B cell (primary cell): ENCODE data around the gene C3. TPM values are rescaled to one million over a fixed set of nuclear protein-coding genes. Genes with fewer than 3 reads are reported as not detected.

ENCODE experiments used
- ATAC-seq: fragments of 200-7000 bp; cut with Tn5 transposase; one replicate; pipeline ENCODE4 v1.10.0; 2021; ENCODE audit warnings: low read depth, mild to moderate bottlenecking, moderate number of reproducible peaks, moderate library complexity
- CTCF ChIA-PET: fragments of 350-600 bp; sonication (Branson Sonifier 250); formaldehyde crosslinking; loops from one replicate; lab custom pipeline; 2021; ENCODE audit warnings: antibody characterized with exemption, inconsistent platforms; lab: Charles Lee
- POLR2A ChIA-PET: fragments of 350-600 bp; sonication (Branson Sonifier 250); formaldehyde crosslinking; loops from one replicate; lab custom pipeline; 2021; ENCODE audit warnings: antibody characterized with exemption; lab: Charles Lee
- DNase-seq: peaks from one replicate; pipeline ENCODE4 v3.0.0; 2013
- H2AFZ ChIP-seq: 2 replicates; pipeline ENCODE4 v1.6.1; 2012; ENCODE audit warnings: mild to moderate bottlenecking, low read depth, low read length; ENCODE audit not compliant: insufficient read depth, poor library complexity, severe bottlenecking
- H3K27ac ChIP-seq, 2 donors: 1 replicate in 1 of 2; 2 replicates in 1 of 2; pipeline ENCODE4 v1.5.1; 2012 to 2013; ENCODE audit warnings: low read length in 2 of 2, mild to moderate bottlenecking in 2 of 2, moderate library complexity in 1 of 2
- H3K27me3 ChIP-seq, 4 experiments: fragments of 200-600 bp in 1 of 4; sonication (generic) in 1 of 4; replicated peaks in 1 of 4; 1 replicate in 2 of 4; 2 replicates in 2 of 4; pipeline versions ENCODE4 v1.6.1 to v1.7.0; 2013 to 2016; ENCODE audit warnings: low read length in 3 of 4, mild to moderate bottlenecking in 2 of 4, mixed read lengths in 1 of 4, moderate library complexity in 1 of 4; ENCODE audit not compliant: insufficient read depth in 4 of 4, control insufficient read depth in 3 of 4; ENCODE audit errors: control extremely low read depth in 1 of 4
- H3K36me3 ChIP-seq, 2 experiments: replicated peaks in 1 of 2; 1 replicate in 1 of 2; 2 replicates in 1 of 2; pipeline versions ENCODE4 v1.6.1 to v1.7.1; 2013; ENCODE audit warnings: low read length in 1 of 2; ENCODE audit not compliant: insufficient read depth in 2 of 2, control insufficient read depth in 1 of 2; ENCODE audit errors: control extremely low read depth in 1 of 2, extremely low read depth in 1 of 2
- H3K4me1 ChIP-seq, 2 donors: fragments of 200-600 bp in 1 of 2; sonication (generic) in 1 of 2; 1 replicate in 1 of 2; 2 replicates in 1 of 2; pipeline versions ENCODE4 v1.5.1 to v1.6.1; 2013 to 2017; ENCODE audit warnings: low read length in 2 of 2; ENCODE audit not compliant: control insufficient read depth in 2 of 2, insufficient read depth in 2 of 2
- H3K4me2 ChIP-seq: replicated peaks from 2 replicates; pipeline ENCODE3; 2012; ENCODE audit warnings: mild to moderate bottlenecking, low read depth, low read length; ENCODE audit not compliant: poor library complexity, severe bottlenecking
- H3K4me3 ChIP-seq, 5 experiments: fragments of 200-600 bp in 1 of 5; sonication (generic) in 1 of 5; 1 replicate in 3 of 5; 2 replicates in 2 of 5; pipeline versions ENCODE4 v1.5.1 to v1.7.0; 2011 to 2016; ENCODE audit warnings: low read length in 4 of 5, mild to moderate bottlenecking in 4 of 5, low read depth in 2 of 5, control low read depth in 1 of 5, moderate library complexity in 1 of 5; ENCODE audit not compliant: insufficient read depth in 1 of 5; ENCODE audit errors: control extremely low read depth in 1 of 5, extremely low read depth in 1 of 5
- H3K79me2 ChIP-seq: fragments of 200-600 bp; sonication (generic); one replicate; pipeline ENCODE4 v1.6.0; 2016; ENCODE audit warnings: low read length; ENCODE audit not compliant: control insufficient read depth, insufficient read depth
- H3K9ac ChIP-seq: fragments of 200-600 bp; sonication (generic); 2 replicates; pipeline ENCODE4 v1.6.1; 2017; ENCODE audit warnings: mild to moderate bottlenecking, low read length, moderate library complexity
- H3K9me3 ChIP-seq, 3 donors: one replicate each; pipeline versions ENCODE4 v1.6.1 to v1.7.1; 2013; ENCODE audit warnings: low read length in 2 of 3; ENCODE audit not compliant: control insufficient read depth in 2 of 3, insufficient read depth in 1 of 3; ENCODE audit errors: control extremely low read depth in 1 of 3
- H4K20me1 ChIP-seq: 2 replicates; pipeline ENCODE4 v1.6.0; 2012; ENCODE audit warnings: mild to moderate bottlenecking, low read length; ENCODE audit not compliant: insufficient read depth, control insufficient read depth, poor library complexity, severe bottlenecking
- H3K27ac Mint-ChIP-seq: one replicate; pipeline ENCODE4 v1.8.0; 2021; ENCODE audit warnings: mixed read lengths
- H3K27me3 Mint-ChIP-seq: one replicate; pipeline ENCODE4 v1.8.0; 2021; ENCODE audit warnings: mixed read lengths
- H3K4me1 Mint-ChIP-seq: one replicate; pipeline ENCODE4 v1.8.0; 2021; ENCODE audit warnings: mixed read lengths
- H3K4me3 Mint-ChIP-seq: one replicate; pipeline ENCODE4 v1.8.0; 2021; ENCODE audit warnings: mixed read lengths
- H3K9me3 Mint-ChIP-seq: one replicate; pipeline ENCODE4 v1.8.0; 2022; ENCODE audit warnings: mixed read lengths; ENCODE audit not compliant: insufficient read depth
- CTCF ChIP-seq: fragments of 200-600 bp; IDR thresholded peaks from one replicate; pipeline ENCODE4 v1.8.0; 2022; ENCODE audit warnings: antibody characterized with exemption, mild to moderate bottlenecking
- EZH2 ChIP-seq: IDR thresholded peaks from 2 replicates; pipeline ENCODE4 v1.6.1; 2012; ENCODE audit warnings: borderline replicate concordance, low read depth, mild to moderate bottlenecking, moderate library complexity, low read length; ENCODE audit not compliant: insufficient read depth, poor library complexity, severe bottlenecking
- WGBS: methylation state at CpG from one replicate; pipeline ENCODE4 v1.1.5; 2013; ENCODE audit warnings: missing lambda C conversion rate; ENCODE audit not compliant: insufficient coverage; 5-methylcytosine and 5-hydroxymethylcytosine counted together
- intact Hi-C: fragments of 100-400 bp; cut with micrococcal nuclease; formaldehyde crosslinking; loops from one replicate; pipeline ENCODE4 v1.10.0; 2022
- polyA plus RNA-seq: library from polyadenylated mRNA; depleted of rRNA; stranded (reverse); fragments of >200 nt; gene quantifications from 2 replicates; pipeline ENCODE4 v1.2.3, GENCODE V29; 2012
- total RNA-seq, 2 donors: library from RNA; stranded (reverse); fragments of 120-200 nt in 1 of 2; gene quantifications; 1 replicate in 1 of 2; 2 replicates in 1 of 2; pipeline versions ENCODE4 v1.2.3 to v1.2.4, GENCODE V29; 2013 to 2022

The C3 gene
- total and polyA plus RNA-seq, 2 donors (not counting 1 experiment from before 2014, with no cell fraction given): 0.01 to 0.47 TPM

GRCh38 chr19:6723108-6723618 is 2.7 kb upstream of the C3 start:
- Mint-ChIP-seq H3K9me3 (no peaks in the 10 kb centered on the region), H3K4me3 (peak overlapping the region; percentile 67), H3K27me3 (no peaks in the 10 kb centered on the region), H3K27ac (peak overlapping the region; percentile 69), H3K4me1 (peaks cover 60% of the 10 kb centered on the region)
- intact Hi-C loops: loop anchor here (5.0 to 10.0 kb wide), 2 partner anchors 48 to 139 kb away; partner anchors contain the start of gene TNFSF14
- CTCF ChIA-PET: interaction anchor here (0.6 to 1.1 kb wide), 4 partner anchors 13 to 96 kb away, joined by 3 to 6 read pairs (median 4); no protein-coding TSS in a partner anchor
- ATAC-seq (no peak), DNase-seq (no peak)
- H4K20me1 ChIP-seq: no peaks in the 10 kb centered on the region
- no peaks in the 10 kb centered on the region for H3K36me3 ChIP-seq
- H3K27me3 ChIP-seq: no peaks in the 10 kb centered on the region
- POLR2A ChIA-PET: no interaction called here
- H2AFZ ChIP-seq: no peak overlapping the region
- peaks cover 50 to 54% of the 10 kb centered on the region in 2 donors for H3K4me1 ChIP-seq
- H3K9me3 ChIP-seq: peaks cover 0 to 6% (median 0%) of the 10 kb centered on the region in 3 donors
- peak overlapping the region; percentile 55 for H3K4me2 ChIP-seq
- TF ChIP-seq CTCF (no peak), EZH2 (no peak)
- no peak overlapping the region for H3K4me3 ChIP-seq
- 53% methylated on average over 12 of the region's 13 CpGs for WGBS
- H3K9ac ChIP-seq: no peak overlapping the region
- H3K79me2 ChIP-seq: peaks cover 4% of the 10 kb centered on the region
- peak overlapping the region in 1 of 2 donors; percentile 50 for H3K27ac ChIP-seq

GRCh38 chr19:6721773-6722172 is 1.3 kb upstream of the C3 start:
- Histone ChIP-seq H4K20me1 (no peaks in the 10 kb centered on the region), H2AFZ (peak overlapping the region; percentile 12), H3K27ac (peak overlapping the region; percentile 54 to 78), H3K4me1 (peaks cover 48 to 51% of the 10 kb centered on the region in 2 donors), H3K9ac (no peak overlapping the region), H3K4me2 (peak overlapping the region; percentile 68), H3K4me3 (peak overlapping the region in 1 of 5 experiments; percentile 22), H3K79me2 (peaks cover 4% of the 10 kb centered on the region), H3K9me3 (peaks cover 0 to 6% (median 0%) of the 10 kb centered on the region in 3 donors), H3K36me3 (no peaks in the 10 kb centered on the region), H3K27me3 (no peaks in the 10 kb centered on the region)
- H3K4me1 Mint-ChIP-seq: peaks cover 53% of the 10 kb centered on the region
- peak overlapping the region; percentile 88 for H3K27ac Mint-ChIP-seq
- peaks cover 3% of the 10 kb centered on the region for H3K9me3 Mint-ChIP-seq
- POLR2A ChIA-PET: interaction anchor here (1.2 kb wide), 1 partner anchor 14 kb away, joined by 4 read pairs; no protein-coding TSS in a partner anchor
- ATAC-seq (peak; percentile 86), DNase-seq (peak; percentile 67)
- TF ChIP-seq CTCF: no peak
- TF ChIP-seq EZH2: no peak
- peak overlapping the region; percentile 35 for H3K4me3 Mint-ChIP-seq
- WGBS: 35% methylated on average over 2 of the region's 5 CpGs
- intact Hi-C loops: loop anchor here (1.0 to 10.0 kb wide), 3 partner anchors 15 to 141 kb away; partner anchors contain the start of gene TNFSF14
- CTCF ChIA-PET: no interaction called here
- no peaks in the 10 kb centered on the region for H3K27me3 Mint-ChIP-seq
